ENCODE data around the gene MRPS11. TPM values are rescaled to one million over a fixed set of nuclear protein-coding genes. Genes with fewer than 3 reads are reported as not detected.
"Not testable (repeated sequence)": the region's sequence is repeated elsewhere in the genome, so short reads cannot be mapped to it uniquely, and the experiment has no call there.

The MRPS11 gene
- total RNA-seq, 4 donors from 2014 or later: 4.4 to 32.8 (median 18.9) TPM

- Histone ChIP-seq H3K27me3 (no peaks in the 10 kb centered on the region), H3K9me3 (no peaks in the 10 kb centered on the region), H3K4me3 (no peak overlapping the region), H3K4me1 (no peaks in the 10 kb centered on the region), H3K27ac (no peak overlapping the region), H3K36me3 (no peaks in the 10 kb centered on the region)
- DNase-seq: no peak
- TF ChIP-seq CTCF (IDR thresholded peaks at IDR 0.05): no peak
- TF ChIP-seq POLR2A (IDR thresholded peaks at IDR 0.05): no peak
- intact Hi-C loops (cut with DNase I; ENCODE audit: low total_unique reads): no loop called here
These were observed 38.5 kb upstream of the MRPS11 start for GRCh38 chr15:88428805-88429605.

- intact Hi-C loops (cut with DNase I; ENCODE audit: low total_unique reads): no loop called here
- TF ChIP-seq POLR2A (IDR thresholded peaks at IDR 0.05): no peak
- no peak for TF ChIP-seq CTCF (IDR thresholded peaks at IDR 0.05)
- no peak for DNase-seq
- no peaks in the 10 kb centered on the region for H3K27me3 ChIP-seq
- no peak overlapping the region for H3K4me3 ChIP-seq
- H3K4me1 ChIP-seq: no peaks in the 10 kb centered on the region
- no peaks in the 10 kb centered on the region for H3K36me3 ChIP-seq
- no peak overlapping the region for H3K27ac ChIP-seq
- H3K9me3 ChIP-seq: no peaks in the 10 kb centered on the region
These were observed 37.5 kb upstream of the MRPS11 start for GRCh38 chr15:88430051-88430450.

- intact Hi-C loops (cut with DNase I; ENCODE audit: low total_unique reads): no loop called here
- no peak for TF ChIP-seq POLR2A (IDR thresholded peaks at IDR 0.05)
- H3K4me3 ChIP-seq: no peak overlapping the region
- no peaks in the 10 kb centered on the region for H3K9me3 ChIP-seq
- DNase-seq: no peak
- H3K27ac ChIP-seq: no peak overlapping the region
- no peaks in the 10 kb centered on the region for H3K4me1 ChIP-seq
- H3K36me3 ChIP-seq: no peaks in the 10 kb centered on the region
- no peaks in the 10 kb centered on the region for H3K27me3 ChIP-seq
These were observed 36.1 kb upstream of the MRPS11 start for GRCh38 chr15:88431441-88431840.

- TF ChIP-seq CTCF (IDR thresholded peaks at IDR 0.05): no peak
- no peak for TF ChIP-seq POLR2A (IDR thresholded peaks at IDR 0.05)
- no peak for DNase-seq
These were observed 34.3 kb upstream of the MRPS11 start for GRCh38 chr15:88433046-88433685.

GRCh38 chr15:88434106-88434505 is 33.4 kb upstream of the MRPS11 start:
- H3K27me3 ChIP-seq; H3K27ac ChIP-seq; H3K36me3 ChIP-seq; H3K4me1 ChIP-seq; intact Hi-C loops (cut with DNase I; ENCODE audit: low total_unique reads); H3K9me3 ChIP-seq; H3K4me3 ChIP-seq; DNase-seq: not testable (repeated sequence)

More at GRCh38 chr15:88433046-88433685, 34.3 kb upstream of the MRPS11 start:
- H3K27ac ChIP-seq: no peak overlapping the region
- H3K4me3 ChIP-seq: no peak overlapping the region
- H3K36me3 ChIP-seq: no peaks in the 10 kb centered on the region
- intact Hi-C loops (cut with DNase I; ENCODE audit: low total_unique reads): no loop called here
- no peaks in the 10 kb centered on the region for H3K27me3 ChIP-seq
- H3K4me1 ChIP-seq: no peaks in the 10 kb centered on the region
- no peaks in the 10 kb centered on the region for H3K9me3 ChIP-seq

GRCh38 chr15:88438181-88438580 is 29.3 kb upstream of the MRPS11 start:
- H3K9me3 ChIP-seq: no peaks in the 10 kb centered on the region
- intact Hi-C loops (cut with DNase I; ENCODE audit: low total_unique reads): no loop called here

More at GRCh38 chr15:88438181-88438580, 29.3 kb upstream of the MRPS11 start:
- Histone ChIP-seq H3K27ac (no peak overlapping the region), H3K4me3 (no peak overlapping the region), H3K27me3 (no peaks in the 10 kb centered on the region), H3K36me3 (no peaks in the 10 kb centered on the region), H3K4me1 (no peaks in the 10 kb centered on the region)
- no peak for DNase-seq
- TF ChIP-seq CTCF (IDR thresholded peaks at IDR 0.05) (no peak), POLR2A (IDR thresholded peaks at IDR 0.05) (no peak)

Data from uterus (tissue), 4 donors.